ENCODE results near the gene SNRNP48.

Gene SNRNP48

GRCh38 chr6:7578931-7579330 is 11.1 kb upstream of the SNRNP48 start:
- H3K4me3 ChIP-seq (ENCODE audit: low read depth, low read length): no peak overlapping the region
- H3K36me3 ChIP-seq (ENCODE audit: control insufficient read depth in 2 of 2, insufficient read depth in 1 of 2, low read length in 2 of 2): peaks cover 85 to 97% of the 10 kb centered on the region in 2 experiments
- ChIA-PET POLR2A (interaction anchor here (3.2 kb wide), 1 partner anchor 11 kb away, joined by 11 read pairs; the partner anchor contains the start of gene SNRNP48), CTCF (interaction anchor here (1.8 kb wide), 1 partner anchor 11 kb away, joined by 5 read pairs; the partner anchor contains the start of gene SNRNP48)
- no peak overlapping the region for H3K27ac ChIP-seq (ENCODE audit: extremely low read depth, low read depth, low read length)
- H3K4me1 ChIP-seq (ENCODE audit: control insufficient read depth, insufficient read depth, low read length): no peaks in the 10 kb centered on the region
- no peaks in the 10 kb centered on the region; the same call in 1 of the 2 replicates for H3K9me3 ChIP-seq (ENCODE audit: control insufficient read depth, insufficient read depth, low read depth, low read length)
- TF ChIP-seq, protein P1, sequence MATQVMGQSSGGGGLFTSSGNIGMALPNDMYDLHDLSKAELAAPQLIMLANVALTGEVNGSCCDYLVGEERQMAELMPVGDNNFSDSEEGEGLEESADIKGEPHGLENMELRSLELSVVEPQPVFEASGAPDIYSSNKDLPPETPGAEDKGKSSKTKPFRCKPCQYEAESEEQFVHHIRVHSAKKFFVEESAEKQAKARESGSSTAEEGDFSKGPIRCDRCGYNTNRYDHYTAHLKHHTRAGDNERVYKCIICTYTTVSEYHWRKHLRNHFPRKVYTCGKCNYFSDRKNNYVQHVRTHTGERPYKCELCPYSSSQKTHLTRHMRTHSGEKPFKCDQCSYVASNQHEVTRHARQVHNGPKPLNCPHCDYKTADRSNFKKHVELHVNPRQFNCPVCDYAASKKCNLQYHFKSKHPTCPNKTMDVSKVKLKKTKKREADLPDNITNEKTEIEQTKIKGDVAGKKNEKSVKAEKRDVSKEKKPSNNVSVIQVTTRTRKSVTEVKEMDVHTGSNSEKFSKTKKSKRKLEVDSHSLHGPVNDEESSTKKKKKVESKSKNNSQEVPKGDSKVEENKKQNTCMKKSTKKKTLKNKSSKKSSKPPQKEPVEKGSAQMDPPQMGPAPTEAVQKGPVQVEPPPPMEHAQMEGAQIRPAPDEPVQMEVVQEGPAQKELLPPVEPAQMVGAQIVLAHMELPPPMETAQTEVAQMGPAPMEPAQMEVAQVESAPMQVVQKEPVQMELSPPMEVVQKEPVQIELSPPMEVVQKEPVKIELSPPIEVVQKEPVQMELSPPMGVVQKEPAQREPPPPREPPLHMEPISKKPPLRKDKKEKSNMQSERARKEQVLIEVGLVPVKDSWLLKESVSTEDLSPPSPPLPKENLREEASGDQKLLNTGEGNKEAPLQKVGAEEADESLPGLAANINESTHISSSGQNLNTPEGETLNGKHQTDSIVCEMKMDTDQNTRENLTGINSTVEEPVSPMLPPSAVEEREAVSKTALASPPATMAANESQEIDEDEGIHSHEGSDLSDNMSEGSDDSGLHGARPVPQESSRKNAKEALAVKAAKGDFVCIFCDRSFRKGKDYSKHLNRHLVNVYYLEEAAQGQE (tag by site-specific recombination; IDR thresholded peaks at IDR 0.05): no peak
- TF ChIP-seq ZNF248 (tag by site-specific recombination; IDR thresholded peaks at IDR 0.05) (no peak), ZNF274 (IDR thresholded peaks at IDR 0.05; ENCODE audit: low read length) (no peak), ZNF274 (tag by site-specific recombination; IDR thresholded peaks at IDR 0.05; ENCODE audit: borderline replicate concordance) (no peak), ZBTB20 (tag by site-specific recombination; IDR thresholded peaks at IDR 0.05) (no peak), ZNF23 (tag by site-specific recombination; IDR thresholded peaks at IDR 0.05; ENCODE audit: borderline replicate concordance) (no peak), GLIS1 (tag by site-specific recombination; IDR thresholded peaks at IDR 0.05) (no peak), TRIM28 (IDR thresholded peaks at IDR 0.05; ENCODE audit: borderline replicate concordance, low read length) (no peak), ZNF658 (tag by site-specific recombination; IDR thresholded peaks at IDR 0.05) (no peak), YY1 (tag by site-specific recombination; IDR thresholded peaks at IDR 0.05) (no peak), ZNF202 (tag by site-specific recombination; IDR thresholded peaks at IDR 0.05; ENCODE audit: borderline replicate concordance) (no peak)

DNA sequence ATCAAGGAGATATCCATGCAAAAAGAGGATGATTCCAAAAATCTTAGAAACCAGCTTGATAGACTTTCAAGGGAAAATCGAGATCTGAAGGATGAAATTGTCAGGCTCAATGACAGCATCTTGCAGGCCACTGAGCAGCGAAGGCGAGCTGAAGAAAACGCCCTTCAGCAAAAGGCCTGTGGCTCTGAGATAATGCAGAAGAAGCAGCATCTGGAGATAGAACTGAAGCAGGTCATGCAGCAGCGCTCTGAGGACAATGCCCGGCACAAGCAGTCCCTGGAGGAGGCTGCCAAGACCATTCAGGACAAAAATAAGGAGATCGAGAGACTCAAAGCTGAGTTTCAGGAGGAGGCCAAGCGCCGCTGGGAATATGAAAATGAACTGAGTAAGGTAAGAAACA is 10.1 kb upstream of the SNRNP48 start:
- Histone ChIP-seq H3K36me3 (ENCODE audit: control insufficient read depth in 2 of 2, insufficient read depth in 1 of 2, low read length in 2 of 2) (peaks cover 76 to 97% of the 10 kb centered on the region in 2 experiments), H3K4me1 (ENCODE audit: control insufficient read depth, insufficient read depth, low read length) (no peaks in the 10 kb centered on the region), H3K4me3 (ENCODE audit: low read depth, low read length) (no peak overlapping the region), H3K27ac (ENCODE audit: extremely low read depth, low read depth, low read length) (no peak overlapping the region), H3K9me3 (ENCODE audit: control insufficient read depth, insufficient read depth, low read depth, low read length) (no peaks in the 10 kb centered on the region; the same call in 1 of the 2 replicates)
- no peak for TF ChIP-seq ZNF510 (tag by site-specific recombination; IDR thresholded peaks at IDR 0.05; ENCODE audit: insufficient replicate concordance)
- TF ChIP-seq ZNF529 (tag by site-specific recombination; IDR thresholded peaks at IDR 0.05; ENCODE audit: insufficient replicate concordance): no peak
- no peak for TF ChIP-seq ZNF843 (tag by site-specific recombination; IDR thresholded peaks at IDR 0.05)
- no peak for TF ChIP-seq HOXA7 (CRISPR knock-in tag; IDR thresholded peaks at IDR 0.05; ENCODE audit: borderline replicate concordance)
- TF ChIP-seq, protein P2, sequence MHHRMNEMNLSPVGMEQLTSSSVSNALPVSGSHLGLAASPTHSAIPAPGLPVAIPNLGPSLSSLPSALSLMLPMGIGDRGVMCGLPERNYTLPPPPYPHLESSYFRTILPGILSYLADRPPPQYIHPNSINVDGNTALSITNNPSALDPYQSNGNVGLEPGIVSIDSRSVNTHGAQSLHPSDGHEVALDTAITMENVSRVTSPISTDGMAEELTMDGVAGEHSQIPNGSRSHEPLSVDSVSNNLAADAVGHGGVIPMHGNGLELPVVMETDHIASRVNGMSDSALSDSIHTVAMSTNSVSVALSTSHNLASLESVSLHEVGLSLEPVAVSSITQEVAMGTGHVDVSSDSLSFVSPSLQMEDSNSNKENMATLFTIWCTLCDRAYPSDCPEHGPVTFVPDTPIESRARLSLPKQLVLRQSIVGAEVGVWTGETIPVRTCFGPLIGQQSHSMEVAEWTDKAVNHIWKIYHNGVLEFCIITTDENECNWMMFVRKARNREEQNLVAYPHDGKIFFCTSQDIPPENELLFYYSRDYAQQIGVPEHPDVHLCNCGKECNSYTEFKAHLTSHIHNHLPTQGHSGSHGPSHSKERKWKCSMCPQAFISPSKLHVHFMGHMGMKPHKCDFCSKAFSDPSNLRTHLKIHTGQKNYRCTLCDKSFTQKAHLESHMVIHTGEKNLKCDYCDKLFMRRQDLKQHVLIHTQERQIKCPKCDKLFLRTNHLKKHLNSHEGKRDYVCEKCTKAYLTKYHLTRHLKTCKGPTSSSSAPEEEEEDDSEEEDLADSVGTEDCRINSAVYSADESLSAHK (tag by site-specific recombination; IDR thresholded peaks at IDR 0.05): no peak
- no peak for TF ChIP-seq PRDM10 (tag by site-specific recombination; IDR thresholded peaks at IDR 0.05)
- TF ChIP-seq MZF1 (tag by site-specific recombination; IDR thresholded peaks at IDR 0.05; ENCODE audit: borderline replicate concordance): no peak
- no peak for TF ChIP-seq ZNF513 (tag by site-specific recombination; IDR thresholded peaks at IDR 0.05)
- no peak for TF ChIP-seq ZBTB6 (tag by site-specific recombination; IDR thresholded peaks at IDR 0.05)
- TF ChIP-seq, protein P3, sequence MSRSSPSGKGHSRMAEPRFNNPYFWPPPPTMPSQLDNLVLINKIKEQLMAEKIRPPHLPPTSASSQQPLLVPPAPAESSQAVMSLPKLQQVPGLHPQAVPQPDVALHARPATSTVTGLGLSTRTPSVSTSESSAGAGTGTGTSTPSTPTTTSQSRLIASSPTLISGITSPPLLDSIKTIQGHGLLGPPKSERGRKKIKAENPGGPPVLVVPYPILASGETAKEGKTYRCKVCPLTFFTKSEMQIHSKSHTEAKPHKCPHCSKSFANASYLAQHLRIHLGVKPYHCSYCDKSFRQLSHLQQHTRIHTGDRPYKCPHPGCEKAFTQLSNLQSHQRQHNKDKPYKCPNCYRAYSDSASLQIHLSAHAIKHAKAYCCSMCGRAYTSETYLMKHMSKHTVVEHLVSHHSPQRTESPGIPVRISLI (tag by site-specific recombination; IDR thresholded peaks at IDR 0.05): no peak
- CTCF ChIA-PET: interaction anchor here (0.5 to 1.8 kb wide), 3 partner anchors 8 to 305 kb away, joined by 3 to 5 read pairs (median 4); partner anchors contain the start of gene SNRNP48
- POLR2A ChIA-PET: interaction anchor here (1.0 to 3.2 kb wide), 3 partner anchors 9 to 190 kb away, joined by 4 to 11 read pairs (median 5); partner anchors contain the start of genes CAGE1, RIOK1 and SNRNP48
